H1 (cell line): ENCODE data around the gene SLC27A2. TPM values are rescaled to one million over a fixed set of nuclear protein-coding genes. Genes with fewer than 3 reads are reported as not detected.

Experiments
- CTCF ChIA-PET: fragments of 300-600 bp; sonication (Branson Sonifier 250); formaldehyde crosslinking; loops from one replicate; lab custom pipeline; 2021; ENCODE audit not compliant: partially characterized antibody; lab: Charles Lee
- POLR2A ChIA-PET: fragments of 300-600 bp; sonication (Branson Sonifier 250); formaldehyde crosslinking; loops from one replicate; lab custom pipeline; 2021; ENCODE audit warnings: inconsistent platforms; ENCODE audit not compliant: partially characterized antibody; lab: Charles Lee
- DNase-seq, 2 experiments: peaks; one replicate each; pipeline versions ENCODE4 v3.0.0 to v3.0.0-alpha.2; 2010 to 2022; ENCODE audit warnings: low spot score in 2 of 2, low read depth in 1 of 2, mixed read lengths in 1 of 2
- FAIRE-seq: peaks from 2 replicates; lab custom pipeline; 2011; peaks lifted over from hg19 to GRCh38; lab: Jason Lieb, UNC
- H2AFZ ChIP-seq: 2 replicates; pipeline ENCODE4 v1.8.1; 2012; ENCODE audit warnings: low read length, inconsistent platforms
- H2AK5ac ChIP-seq: 2 replicates; pipeline ENCODE4 v1.6.1; 2013; ENCODE audit warnings: low read depth, low read length
- H2BK120ac ChIP-seq: replicated peaks from 2 replicates; pipeline ENCODE3; 2013; ENCODE audit warnings: low read depth, low read length, inconsistent platforms
- H2BK12ac ChIP-seq: 2 replicates; pipeline ENCODE4 v1.6.1; 2013; ENCODE audit warnings: low read depth, low read length
- H2BK15ac ChIP-seq: 2 replicates; pipeline ENCODE4 v1.6.1; 2013; ENCODE audit warnings: low read length
- H2BK20ac ChIP-seq: 2 replicates; pipeline ENCODE4 v1.6.1; 2013; ENCODE audit warnings: low read length
- H2BK5ac ChIP-seq: 2 replicates; pipeline ENCODE4 v1.6.1; 2013; ENCODE audit warnings: low read depth, low read length
- H3K14ac ChIP-seq: 2 replicates; pipeline ENCODE4 v1.6.1; 2013; ENCODE audit warnings: inconsistent platforms; ENCODE audit not compliant: insufficient read length
- H3K18ac ChIP-seq: 2 replicates; pipeline ENCODE4 v1.6.1; 2013; ENCODE audit warnings: low read length; ENCODE audit errors: extremely low read depth
- H3K23ac ChIP-seq: 2 replicates; pipeline ENCODE4 v1.6.1; 2013; ENCODE audit warnings: inconsistent platforms; ENCODE audit not compliant: insufficient read length
- H3K23me2 ChIP-seq: 2 replicates; pipeline ENCODE4 v1.6.1; 2013; ENCODE audit warnings: low read depth, low read length
- H3K27ac ChIP-seq: 2 replicates; pipeline ENCODE4 v1.6.1; 2011; ENCODE audit warnings: low read depth, low read length, inconsistent platforms
- H3K27me3 ChIP-seq, 4 experiments: replicated peaks in 1 of 4; 1 replicate in 1 of 4; 2 replicates in 3 of 4; pipeline versions ENCODE4 v1.6.1 to v1.8.1; 2011 to 2013; ENCODE audit warnings: low read length in 3 of 4, mild to moderate bottlenecking in 3 of 4, inconsistent platforms in 2 of 4, mixed read lengths in 2 of 4, moderate library complexity in 1 of 4; ENCODE audit not compliant: control insufficient read depth in 3 of 4, insufficient read depth in 3 of 4; ENCODE audit errors: extremely low read depth in 1 of 4
- H3K36me3 ChIP-seq, 4 experiments: 2 replicates each; pipeline versions ENCODE4 v1.6.1 to v1.8.1; 2011 to 2013; ENCODE audit warnings: mild to moderate bottlenecking in 4 of 4, low read length in 3 of 4, moderate library complexity in 2 of 4, control low read depth in 1 of 4, inconsistent platforms in 1 of 4; ENCODE audit not compliant: insufficient read depth in 4 of 4, control insufficient read depth in 2 of 4
- H3K4ac ChIP-seq: replicated peaks from 2 replicates; pipeline ENCODE3; 2013; ENCODE audit warnings: low read length, low read depth, mixed read lengths, inconsistent platforms; ENCODE audit not compliant: insufficient read length
- H3K4me1 ChIP-seq, 4 experiments: replicated peaks in 1 of 4; 1 replicate in 1 of 4; 2 replicates in 3 of 4; pipeline versions ENCODE4 v1.6.1 to v1.8.1; 2011 to 2013; ENCODE audit warnings: low read length in 3 of 4, inconsistent platforms in 2 of 4, mixed read lengths in 1 of 4; ENCODE audit not compliant: insufficient read depth in 4 of 4, control insufficient read depth in 3 of 4
- H3K4me2 ChIP-seq, 2 experiments: 2 replicates each; pipeline versions ENCODE4 v1.6.1 to v1.8.1; 2011 to 2013; ENCODE audit warnings: low read depth in 2 of 2, low read length in 2 of 2, control low read depth in 1 of 2, inconsistent platforms in 1 of 2, mild to moderate bottlenecking in 1 of 2; ENCODE audit not compliant: insufficient read depth in 1 of 2
- H3K4me3 ChIP-seq, 4 experiments: fragments of 200-600, 300-600 bp in 1 of 4; sonication (generic), shearing (Covaris generic), sonication (Bioruptor Twin) in 1 of 4; 2 replicates each; pipeline versions ENCODE4 v1.5.1 to v1.8.1; 2011 to 2016; ENCODE audit warnings: low read length in 4 of 4, low read depth in 3 of 4, control low read depth in 2 of 4, inconsistent platforms in 2 of 4, mild to moderate bottlenecking in 2 of 4, mixed read lengths in 1 of 4, moderate library complexity in 1 of 4; ENCODE audit not compliant: insufficient read depth in 2 of 4; ENCODE audit errors: extremely low read depth in 1 of 4
- H3K56ac ChIP-seq: replicated peaks from 2 replicates; pipeline ENCODE3; 2013; ENCODE audit warnings: low read depth, mild to moderate bottlenecking, mixed read lengths, low read length, inconsistent platforms; ENCODE audit not compliant: insufficient read length
- H3K79me1 ChIP-seq: 2 replicates; pipeline ENCODE4 v1.6.1; 2013; ENCODE audit warnings: low read depth, low read length, control low read depth
- H3K79me2 ChIP-seq, 2 experiments: 2 replicates each; pipeline versions ENCODE4 v1.6.1 to v1.8.1; 2012 to 2013; ENCODE audit warnings: low read length in 2 of 2, mild to moderate bottlenecking in 2 of 2, inconsistent platforms in 1 of 2; ENCODE audit not compliant: insufficient read depth in 2 of 2, control insufficient read depth in 1 of 2
- H3K9ac ChIP-seq, 4 experiments: replicated peaks in 1 of 4; 1 replicate in 1 of 4; 2 replicates in 3 of 4; pipeline versions ENCODE4 v1.6.1 to v1.8.1; 2011 to 2013; ENCODE audit warnings: low read depth in 3 of 4, low read length in 3 of 4, control low read depth in 2 of 4, mild to moderate bottlenecking in 2 of 4, moderate library complexity in 2 of 4, inconsistent platforms in 1 of 4; ENCODE audit errors: extremely low read depth in 1 of 4
- H3K9me3 ChIP-seq, 2 experiments: 2 replicates each; pipeline versions ENCODE4 v1.6.1 to v1.8.1; 2012 to 2013; ENCODE audit warnings: mild to moderate bottlenecking in 2 of 2, moderate library complexity in 2 of 2, control low read depth in 1 of 2, inconsistent platforms in 1 of 2, low read depth in 1 of 2, low read length in 1 of 2, mixed read lengths in 1 of 2; ENCODE audit not compliant: insufficient read depth in 2 of 2
- H4K20me1 ChIP-seq, 2 experiments: replicated peaks in 1 of 2; 2 replicates each; pipeline versions ENCODE3 to v1.8.1; 2011 to 2013; ENCODE audit warnings: inconsistent platforms in 2 of 2, low read length in 2 of 2, mild to moderate bottlenecking in 1 of 2; ENCODE audit not compliant: insufficient read depth in 2 of 2, control insufficient read depth in 1 of 2
- H4K5ac ChIP-seq: 2 replicates; pipeline ENCODE4 v1.6.1; 2013; ENCODE audit warnings: low read length, low read depth, mixed read lengths, inconsistent platforms; ENCODE audit not compliant: insufficient read length
- H4K8ac ChIP-seq: 2 replicates; pipeline ENCODE4 v1.8.0; 2013; ENCODE audit warnings: mild to moderate bottlenecking, moderate library complexity, low read length, inconsistent platforms; ENCODE audit not compliant: insufficient read depth; ENCODE audit errors: extremely low read depth
- H4K91ac ChIP-seq: replicated peaks from 2 replicates; pipeline ENCODE3; 2013; ENCODE audit warnings: low read length, mixed read lengths, inconsistent platforms; ENCODE audit not compliant: insufficient read length
- BCL11A ChIP-seq, 2 experiments: IDR thresholded peaks; one replicate each; pipeline ENCODE4 v1.6.1; 2011; ENCODE audit warnings: low read depth in 2 of 2, low read length in 2 of 2, mild to moderate bottlenecking in 2 of 2
- FOSL1 ChIP-seq: IDR thresholded peaks from 2 replicates; pipeline ENCODE4 v1.6.1; 2011; ENCODE audit warnings: mild to moderate bottlenecking, low read depth, low read length, moderate library complexity; ENCODE audit not compliant: insufficient read depth
- GTF2F1 ChIP-seq: IDR thresholded peaks from 2 replicates; pipeline ENCODE4 v1.6.1; 2012; ENCODE audit warnings: low read depth, low read length, improper control_type of control experiment, borderline replicate concordance
- KDM5A ChIP-seq: fragments of 200-600 bp; IDR thresholded peaks from 2 replicates; pipeline ENCODE4 v1.7.1; 2012; ENCODE audit warnings: mild to moderate bottlenecking, low read length, inconsistent platforms, mixed read lengths
- NRF1 ChIP-seq: IDR thresholded peaks from 2 replicates; pipeline ENCODE4 v1.6.1; 2011; ENCODE audit warnings: mild to moderate bottlenecking, low read depth, low read length, improper control_type of control experiment
- RXRA ChIP-seq: IDR thresholded peaks from 2 replicates; pipeline ENCODE4 v1.6.1; 2011; ENCODE audit warnings: low read depth, mild to moderate bottlenecking, low read length, moderate library complexity; ENCODE audit not compliant: insufficient read depth
- SUZ12 ChIP-seq: fragments of 200-600 bp; sonication (generic); IDR thresholded peaks from 2 replicates; pipeline ENCODE4 v1.6.1; 2012; ENCODE audit warnings: mild to moderate bottlenecking, inconsistent platforms, low read length, moderate library complexity, mixed read lengths
- TBP ChIP-seq: IDR thresholded peaks from 2 replicates; pipeline ENCODE4 v1.6.1; 2011; ENCODE audit warnings: low read depth, low read length, improper control_type of control experiment
- YY1 ChIP-seq: IDR thresholded peaks from 2 replicates; pipeline ENCODE4 v1.6.1; 2011; ENCODE audit warnings: low read depth, mild to moderate bottlenecking, low read length
- polyA plus RNA-seq, 7 experiments: library from polyadenylated mRNA; depleted of rRNA in 3 of 7; stranded (reverse) in 5 of 7; unstranded in 2 of 7; fragments of >200 nt in 5 of 7; fragments of 200-250 nt in 2 of 7; gene quantifications; 1 replicate in 5 of 7; 2 replicates in 1 of 7; 4 replicates in 1 of 7; pipeline versions ENCODE4 v1.2.1 to v1.2.3, GENCODE V29; 2011 to 2013; ENCODE audit warnings: missing spikeins in 2 of 7, mixed read lengths in 2 of 7
- total RNA-seq: library from RNA; stranded (reverse); fragmentation: NEBNext Ultra II Directional; extraction: Animal tissue kit (Norgen Biotek cat#: 25700); gene quantifications from 2 replicates; pipeline ENCODE4 v1.2.1, GENCODE V29; 2021
- TF ChIP-seq, protein P1 (sequence below): IDR thresholded peaks from 2 replicates; pipeline ENCODE4 v1.6.1; 2012; ENCODE audit warnings: inconsistent platforms

Gene SLC27A2
- total and polyA plus RNA-seq, 2 of the 8 experiments (the other 6 are each of a cell fraction or from before 2014, with no cell fraction given), result 5.6 to 5.8 TPM

DNA sequence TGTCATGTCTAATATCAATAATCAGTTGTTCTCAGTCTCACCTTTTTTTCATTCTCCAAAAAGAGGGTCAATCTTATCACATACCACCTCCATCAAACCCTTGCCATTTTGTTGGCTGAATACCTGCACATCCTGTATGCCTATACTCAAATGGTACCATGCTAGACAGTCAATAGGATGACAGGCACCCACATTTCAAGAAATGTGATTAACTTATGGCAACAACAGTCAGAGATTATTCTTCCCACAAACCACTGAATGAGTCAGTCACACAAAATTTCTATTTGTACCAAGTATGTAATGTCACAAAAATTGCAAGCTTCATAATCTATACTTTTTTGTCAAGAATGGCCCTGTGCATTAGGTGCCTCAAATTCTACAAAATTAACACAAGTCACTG, 5.1 kb upstream of the SLC27A2 start:
- POLR2A ChIA-PET, result no interaction called here
- no peak for FAIRE-seq

More for the DNA sequence above, 5.1 kb upstream of the SLC27A2 start:
- Histone ChIP-seq H3K27ac (no peak overlapping the region), H2BK20ac (no peak overlapping the region), H4K8ac (no peak overlapping the region), H3K36me3 (no peaks in the 10 kb centered on the region), H3K4me3 (no peak overlapping the region), H2AK5ac (no peak overlapping the region), H2BK120ac (no peak overlapping the region), H3K56ac (no peak overlapping the region), H3K18ac (no peak overlapping the region), H2BK12ac (no peak overlapping the region), H3K9ac (no peak overlapping the region), H3K23ac (no peak overlapping the region), H2BK5ac (no peak overlapping the region), H3K79me2 (no peaks in the 10 kb centered on the region), H3K9me3 (peaks cover 0 to 9% of the 10 kb centered on the region in 2 experiments; a peak in 1 of 4 replicates), H4K20me1 (no peaks in the 10 kb centered on the region), H3K4ac (no peak overlapping the region), H3K79me1 (no peaks in the 10 kb centered on the region), H2BK15ac (no peak overlapping the region), H4K5ac (no peak overlapping the region), H3K14ac (no peak overlapping the region), H3K27me3 (peaks cover 0 to 16% (median 11%) of the 10 kb centered on the region in 4 experiments; a peak in 6 of 7 replicates), H2AFZ (no peak overlapping the region), H3K23me2 (peaks cover under 1% of the 10 kb centered on the region; the same call in 1 of the 2 replicates), H3K4me2 (no peak overlapping the region), H4K91ac (no peak overlapping the region), H3K4me1 (0 out of 7 replicates have a peak, but pooled peaks cover 0 to 1% (median 0%) of the 10 kb centered on the region in 4 experiments)
- no peak for DNase-seq
- CTCF ChIA-PET, result interaction anchor here (1.0 kb wide), 1 partner anchor 139 kb away, joined by 3 read pairs; no protein-coding TSS in a partner anchor
- TF ChIP-seq GTF2F1 (no peak), NRF1 (no peak), KDM5A (no peak), BCL11A (IDR thresholded peaks at IDR 0.05; ENCODE audit: low read depth in 2 of 2, low read length in 2 of 2) (no peak), YY1 (no peak), TBP (no peak), SUZ12 (no peak), FOSL1 (no peak), RXRA (no peak)
- TF ChIP-seq, protein P1, sequence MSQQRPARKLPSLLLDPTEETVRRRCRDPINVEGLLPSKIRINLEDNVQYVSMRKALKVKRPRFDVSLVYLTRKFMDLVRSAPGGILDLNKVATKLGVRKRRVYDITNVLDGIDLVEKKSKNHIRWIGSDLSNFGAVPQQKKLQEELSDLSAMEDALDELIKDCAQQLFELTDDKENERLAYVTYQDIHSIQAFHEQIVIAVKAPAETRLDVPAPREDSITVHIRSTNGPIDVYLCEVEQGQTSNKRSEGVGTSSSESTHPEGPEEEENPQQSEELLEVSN, result no peak
